ENCODE data around the gene SYNGR1. TPM values are rescaled to one million over a fixed set of nuclear protein-coding genes. Genes with fewer than 3 reads are reported as not detected.

The SYNGR1 gene
- total and polyA plus RNA-seq, 2 donors (not counting 1 experiment from before 2014, with no cell fraction given), result 13.0 to 13.5 TPM

- no peaks in the 10 kb centered on the region for H3K27me3 ChIP-seq (ENCODE audit: control insufficient read depth, insufficient read depth, low read length)
- no peak overlapping the region for H3K4me2 ChIP-seq (ENCODE audit: extremely low read depth, insufficient read depth, low read length)
- H4K20me1 ChIP-seq (ENCODE audit: control insufficient read depth, extremely low read depth, insufficient read depth, low read length), result no peaks in the 10 kb centered on the region
- TF ChIP-seq EZH2 (IDR thresholded peaks at IDR 0.05; ENCODE audit: low read length, missing control alignments), result no peak
- TF ChIP-seq, protein P1, sequence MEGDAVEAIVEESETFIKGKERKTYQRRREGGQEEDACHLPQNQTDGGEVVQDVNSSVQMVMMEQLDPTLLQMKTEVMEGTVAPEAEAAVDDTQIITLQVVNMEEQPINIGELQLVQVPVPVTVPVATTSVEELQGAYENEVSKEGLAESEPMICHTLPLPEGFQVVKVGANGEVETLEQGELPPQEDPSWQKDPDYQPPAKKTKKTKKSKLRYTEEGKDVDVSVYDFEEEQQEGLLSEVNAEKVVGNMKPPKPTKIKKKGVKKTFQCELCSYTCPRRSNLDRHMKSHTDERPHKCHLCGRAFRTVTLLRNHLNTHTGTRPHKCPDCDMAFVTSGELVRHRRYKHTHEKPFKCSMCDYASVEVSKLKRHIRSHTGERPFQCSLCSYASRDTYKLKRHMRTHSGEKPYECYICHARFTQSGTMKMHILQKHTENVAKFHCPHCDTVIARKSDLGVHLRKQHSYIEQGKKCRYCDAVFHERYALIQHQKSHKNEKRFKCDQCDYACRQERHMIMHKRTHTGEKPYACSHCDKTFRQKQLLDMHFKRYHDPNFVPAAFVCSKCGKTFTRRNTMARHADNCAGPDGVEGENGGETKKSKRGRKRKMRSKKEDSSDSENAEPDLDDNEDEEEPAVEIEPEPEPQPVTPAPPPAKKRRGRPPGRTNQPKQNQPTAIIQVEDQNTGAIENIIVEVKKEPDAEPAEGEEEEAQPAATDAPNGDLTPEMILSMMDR (conservative IDR thresholded peaks at IDR 0.05 in 1 of 2, IDR thresholded peaks at IDR 0.05 in 1 of 2; ENCODE audit: low read depth in 1 of 2, low read length in 2 of 2), result no peak
- no peak overlapping the region for H3K9ac ChIP-seq (ENCODE audit: insufficient read depth, low read length)
- H3K4me3 ChIP-seq (replicated peaks in 1 of 4; ENCODE audit: control extremely low read depth in 1 of 4, insufficient read depth in 1 of 4, low read depth in 3 of 4, low read length in 4 of 4), result no peak overlapping the region
- no peaks in the 10 kb centered on the region for H3K9me3 ChIP-seq (ENCODE audit: control insufficient read depth, insufficient read depth, low read depth, low read length)
- no peaks in the 10 kb centered on the region for H3K36me3 ChIP-seq (ENCODE audit: control insufficient read depth, insufficient read depth, low read length)
- DNase-seq (ENCODE audit: low read depth in 2 of 2), result no peak
- no peaks in the 10 kb centered on the region for H3K79me2 ChIP-seq (ENCODE audit: control insufficient read depth, insufficient read depth, low read length)
- no peaks in the 10 kb centered on the region for H3K4me1 ChIP-seq (ENCODE audit: control insufficient read depth, extremely low read depth, insufficient read depth, low read length)
- no peak overlapping the region for H2AFZ ChIP-seq (ENCODE audit: low read length)
- H3K27ac ChIP-seq (ENCODE audit: insufficient read depth, low read length), result no peak overlapping the region
These were observed 25.0 kb downstream of the SYNGR1 start for GRCh38 chr22:39374801-39375200.

- no peak for TF ChIP-seq EZH2 (IDR thresholded peaks at IDR 0.05; ENCODE audit: low read length, missing control alignments)
- TF ChIP-seq, protein P1 (conservative IDR thresholded peaks at IDR 0.05 in 1 of 2, IDR thresholded peaks at IDR 0.05 in 1 of 2; ENCODE audit: low read depth in 1 of 2, low read length in 2 of 2), result no peak
- no peaks in the 10 kb centered on the region for H3K4me1 ChIP-seq (ENCODE audit: control insufficient read depth, extremely low read depth, insufficient read depth, low read length)
- H3K79me2 ChIP-seq (ENCODE audit: control insufficient read depth, insufficient read depth, low read length), result no peaks in the 10 kb centered on the region
- no peaks in the 10 kb centered on the region for H3K9me3 ChIP-seq (ENCODE audit: control insufficient read depth, insufficient read depth, low read depth, low read length)
- no peaks in the 10 kb centered on the region for H3K27me3 ChIP-seq (ENCODE audit: control insufficient read depth, insufficient read depth, low read length)
- H3K4me3 ChIP-seq (replicated peaks in 1 of 4; ENCODE audit: control extremely low read depth in 1 of 4, insufficient read depth in 1 of 4, low read depth in 3 of 4, low read length in 4 of 4), result no peak overlapping the region
- H3K4me2 ChIP-seq (ENCODE audit: extremely low read depth, insufficient read depth, low read length), result no peak overlapping the region
- H3K27ac ChIP-seq (ENCODE audit: insufficient read depth, low read length), result no peak overlapping the region
- no peaks in the 10 kb centered on the region for H3K36me3 ChIP-seq (ENCODE audit: control insufficient read depth, insufficient read depth, low read length)
- no peak for DNase-seq (ENCODE audit: low read depth in 2 of 2)
- H2AFZ ChIP-seq (ENCODE audit: low read length), result no peak overlapping the region
- H3K9ac ChIP-seq (ENCODE audit: insufficient read depth, low read length), result no peak overlapping the region
- no peaks in the 10 kb centered on the region for H4K20me1 ChIP-seq (ENCODE audit: control insufficient read depth, extremely low read depth, insufficient read depth, low read length)
These were observed 25.9 kb downstream of the SYNGR1 start for GRCh38 chr22:39375646-39376045.

GRCh38 chr22:39379756-39380730, 30.3 kb downstream of the SYNGR1 start:
- DNase-seq (ENCODE audit: low read depth in 2 of 2), result no peak
- Histone ChIP-seq H3K27ac (ENCODE audit: insufficient read depth, low read length) (no peak overlapping the region), H3K9ac (ENCODE audit: insufficient read depth, low read length) (no peak overlapping the region), H3K27me3 (ENCODE audit: control insufficient read depth, insufficient read depth, low read length) (no peaks in the 10 kb centered on the region), H3K9me3 (ENCODE audit: control insufficient read depth, insufficient read depth, low read depth, low read length) (no peaks in the 10 kb centered on the region), H3K79me2 (ENCODE audit: control insufficient read depth, insufficient read depth, low read length) (no peaks in the 10 kb centered on the region), H3K4me2 (ENCODE audit: extremely low read depth, insufficient read depth, low read length) (no peak overlapping the region), H3K4me3 (replicated peaks in 1 of 4; ENCODE audit: control extremely low read depth in 1 of 4, insufficient read depth in 1 of 4, low read depth in 3 of 4, low read length in 4 of 4) (no peak overlapping the region), H3K36me3 (ENCODE audit: control insufficient read depth, insufficient read depth, low read length) (no peaks in the 10 kb centered on the region), H2AFZ (ENCODE audit: low read length) (no peak overlapping the region), H3K4me1 (ENCODE audit: control insufficient read depth, extremely low read depth, insufficient read depth, low read length) (no peaks in the 10 kb centered on the region), H4K20me1 (ENCODE audit: control insufficient read depth, extremely low read depth, insufficient read depth, low read length) (no peaks in the 10 kb centered on the region)
- no peak for TF ChIP-seq EZH2 (IDR thresholded peaks at IDR 0.05; ENCODE audit: low read length, missing control alignments)
- TF ChIP-seq, protein P1 (conservative IDR thresholded peaks at IDR 0.05 in 1 of 2, IDR thresholded peaks at IDR 0.05 in 1 of 2; ENCODE audit: low read depth in 1 of 2, low read length in 2 of 2), result no peak
